Muscle of back (tissue), 11 donors: Measurements from ENCODE around the gene ZBTB16. TPM values are rescaled to one million over a fixed set of nuclear protein-coding genes. Genes with fewer than 3 reads are reported as not detected.

Source experiments
- DNase-seq, 3 donors: peaks; one replicate each; pipeline versions ENCODE4 v3.0.0 to v3.0.0-alpha.2; 2013
- polyA plus RNA-seq, 10 donors: library from polyadenylated mRNA; unstranded; fragments of 120-200 nt; gene quantifications; one replicate each; pipeline ENCODE4 v1.2.1, GENCODE V29; 2013; ENCODE audit not compliant: insufficient read length in 10 of 10

The ZBTB16 gene
- polyA plus RNA-seq, 10 donors: 3.2 to 10.1 (median 5.9) TPM

GRCh38 chr11:114166897-114167323 lies 107.4 kb downstream of the ZBTB16 start:
- DNase-seq: peak in 2 of 3 donors; percentile 79 to 83

- no peak for DNase-seq
These were observed 107.8 kb downstream of the ZBTB16 start for GRCh38 chr11:114167355-114167754.

GRCh38 chr11:114167771-114168448 lies 108.4 kb downstream of the ZBTB16 start:
- no peak for DNase-seq

- DNase-seq: no peak
These were observed 109.2 kb downstream of the ZBTB16 start for GRCh38 chr11:114168691-114169090.

- no peak for DNase-seq
These were observed 109.8 kb downstream of the ZBTB16 start for GRCh38 chr11:114169321-114169749.

GRCh38 chr11:114169821-114170220 lies 110.3 kb downstream of the ZBTB16 start:
- no peak for DNase-seq

- DNase-seq: no peak
These were observed 110.7 kb downstream of the ZBTB16 start for GRCh38 chr11:114170226-114170625.

GRCh38 chr11:114171257-114172054 lies 111.9 kb downstream of the ZBTB16 start:
- peak in 1 of 3 donors; percentile 76 for DNase-seq

GRCh38 chr11:114172055-114172861 lies 112.7 kb downstream of the ZBTB16 start:
- no peak for DNase-seq

- DNase-seq: no peak
These were observed 113.4 kb downstream of the ZBTB16 start for GRCh38 chr11:114172871-114173444.

GRCh38 chr11:114173843-114174242 lies 114.3 kb downstream of the ZBTB16 start:
- DNase-seq: no peak

- DNase-seq: no peak
These were observed 115.4 kb downstream of the ZBTB16 start for GRCh38 chr11:114174712-114175495.

GRCh38 chr11:114175706-114176105 lies 116.2 kb downstream of the ZBTB16 start:
- no peak for DNase-seq

GRCh38 chr11:114176321-114176720 lies 116.8 kb downstream of the ZBTB16 start:
- no peak for DNase-seq

- DNase-seq: no peak
These were observed 119.1 kb downstream of the ZBTB16 start for GRCh38 chr11:114178656-114179055.

- peak in 1 of 3 donors; percentile 67 for DNase-seq
These were observed 119.9 kb downstream of the ZBTB16 start for GRCh38 chr11:114179234-114179941.

GRCh38 chr11:114180301-114181055 lies 121.0 kb downstream of the ZBTB16 start:
- no peak for DNase-seq

- DNase-seq: no peak
These were observed 121.7 kb downstream of the ZBTB16 start for GRCh38 chr11:114181195-114181594.

GRCh38 chr11:114181752-114182151 lies 122.2 kb downstream of the ZBTB16 start:
- DNase-seq: no peak
